SK-N-SH (cell line): ENCODE results near the gene FOXK1. TPM values are rescaled to one million over a fixed set of nuclear protein-coding genes. Genes with fewer than 3 reads are reported as not detected.

ENCODE experiments used
- CTCF ChIA-PET: fragments of 300-600, 350-600 bp; formaldehyde crosslinking; extraction: SDS; loops from one replicate; lab custom pipeline; 2021; lab: Yijun Ruan, JAX
- POLR2A ChIA-PET: fragments of 350-600 bp; sonication (Branson Sonifier 250); formaldehyde crosslinking; extraction: SDS; loops from one replicate; lab custom pipeline; 2020; ENCODE audit warnings: antibody characterized with exemption, inconsistent platforms; lab: Yijun Ruan, JAX
- DNase-seq: peaks from one replicate; pipeline ENCODE4 v3.0.0; 2012
- H2AFZ ChIP-seq: fragments of 200-600 bp; sonication (generic); 2 replicates; pipeline ENCODE4 v1.8.1; 2016; ENCODE audit warnings: antibody characterized with exemption, mild to moderate bottlenecking, low read depth
- H3F3A ChIP-seq: fragments of 200-600 bp; sonication (generic); replicated peaks from 2 replicates; pipeline ENCODE3; 2016; ENCODE audit warnings: antibody characterized with exemption, mild to moderate bottlenecking; ENCODE audit not compliant: insufficient read depth
- H3K27ac ChIP-seq, 2 experiments: fragments of 200-500 bp in 1 of 2; fragments of 200-600 bp in 1 of 2; sonication (Bioruptor generic) in 1 of 2; sonication (generic), shearing (Covaris generic) in 1 of 2; 2 replicates each; pipeline versions ENCODE4 v1.5.1 to v1.6.1; 2014 to 2016; ENCODE audit warnings: low read depth in 2 of 2, inconsistent platforms in 1 of 2, low read length in 1 of 2, mild to moderate bottlenecking in 1 of 2, mixed read lengths in 1 of 2
- H3K27me3 ChIP-seq: fragments of 200-600 bp; sonication (generic), shearing (Covaris generic); 2 replicates; pipeline ENCODE4 v1.6.1; 2016; ENCODE audit warnings: mixed run types; ENCODE audit not compliant: insufficient read depth
- H3K36me3 ChIP-seq, 2 experiments: fragments of 200-500 bp in 1 of 2; fragments of 200-600 bp in 1 of 2; sonication (Bioruptor generic) in 1 of 2; sonication (generic) in 1 of 2; replicated peaks in 1 of 2; 2 replicates each; pipeline versions ENCODE3 to v1.5.1; 2014 to 2016; ENCODE audit warnings: low read length in 1 of 2, mild to moderate bottlenecking in 1 of 2; ENCODE audit not compliant: insufficient read depth in 2 of 2, control insufficient read depth in 1 of 2
- H3K4me1 ChIP-seq, 2 experiments: fragments of 200-500 bp in 1 of 2; fragments of 200-600 bp in 1 of 2; sonication (Bioruptor generic) in 1 of 2; sonication (generic), shearing (Covaris generic) in 1 of 2; 2 replicates each; pipeline versions ENCODE4 v1.5.1 to v1.6.1; 2014 to 2016; ENCODE audit warnings: low read depth in 1 of 2, low read length in 1 of 2, mixed run types in 1 of 2; ENCODE audit not compliant: insufficient read depth in 2 of 2, control insufficient read depth in 1 of 2
- H3K4me2 ChIP-seq: fragments of 200-600 bp; sonication (generic), shearing (Covaris generic); 2 replicates; pipeline ENCODE4 v1.6.1; 2017; ENCODE audit warnings: mixed run types
- H3K4me3 ChIP-seq, 2 experiments: fragments of 200-500 bp in 1 of 2; fragments of 200-600 bp in 1 of 2; sonication (Bioruptor generic) in 1 of 2; sonication (generic), shearing (Covaris generic) in 1 of 2; 2 replicates each; pipeline versions ENCODE4 v1.5.1 to v1.8.1; 2014 to 2016; ENCODE audit warnings: low read depth in 2 of 2, inconsistent platforms in 1 of 2, low read length in 1 of 2, mild to moderate bottlenecking in 1 of 2, mixed read lengths in 1 of 2, moderate library complexity in 1 of 2
- H3K79me2 ChIP-seq: fragments of 200-600 bp; sonication (generic); 2 replicates; pipeline ENCODE4 v1.8.1; 2017; ENCODE audit warnings: mild to moderate bottlenecking; ENCODE audit not compliant: insufficient read depth
- H3K9ac ChIP-seq: fragments of 200-600 bp; sonication (generic); 2 replicates; pipeline ENCODE4 v1.6.1; 2017; ENCODE audit warnings: mixed run types
- H3K9me2 ChIP-seq: fragments of 200-600 bp; sonication (generic); 2 replicates; pipeline ENCODE4 v1.6.1; 2017; ENCODE audit warnings: mixed run types
- H3K9me3 ChIP-seq: fragments of 200-600 bp; sonication (generic); 2 replicates; pipeline ENCODE4 v1.6.1; 2017; ENCODE audit warnings: mixed run types, mild to moderate bottlenecking, moderate library complexity
- H4K20me1 ChIP-seq: fragments of 200-600 bp; sonication (generic); 2 replicates; pipeline ENCODE4 v1.6.1; 2017; ENCODE audit warnings: mild to moderate bottlenecking, mixed run types; ENCODE audit not compliant: insufficient read depth
- CHD2 ChIP-seq: fragments of 150-350 bp; IDR thresholded peaks from 2 replicates; pipeline ENCODE4 v1.6.1; 2018; ENCODE audit warnings: low read length; ENCODE audit not compliant: partially characterized antibody
- EP300 ChIP-seq, 2 experiments: IDR thresholded peaks; 2 replicates each; pipeline versions ENCODE4 v1.4.0 to v1.6.1; 2012; ENCODE audit warnings: borderline replicate concordance in 1 of 2, low read depth in 1 of 2, low read length in 1 of 2
- GABPA ChIP-seq: IDR thresholded peaks from 2 replicates; pipeline ENCODE4 v1.4.0; 2012; ENCODE audit warnings: low read depth, mild to moderate bottlenecking
- GATA2 ChIP-seq: sonication (generic); formaldehyde crosslinking; IDR thresholded peaks from 2 replicates; pipeline ENCODE4 v1.5.0; 2020; ENCODE audit warnings: mild to moderate bottlenecking, missing genetic modification reagents
- MEF2A ChIP-seq: IDR thresholded peaks from 2 replicates; pipeline ENCODE4 v1.4.0; 2012; ENCODE audit warnings: low read depth, borderline replicate concordance
- MXI1 ChIP-seq: IDR thresholded peaks from 2 replicates; pipeline ENCODE4 v1.6.1; 2012; ENCODE audit warnings: mild to moderate bottlenecking, low read depth, low read length, improper control_type of control experiment
- POLR2AphosphoS5 ChIP-seq: IDR thresholded peaks from 2 replicates; pipeline ENCODE4 v1.6.1; 2012; ENCODE audit warnings: low read depth, low read length
- RAD21 ChIP-seq: IDR thresholded peaks from 2 replicates; pipeline ENCODE4 v1.6.1; 2012; ENCODE audit warnings: mild to moderate bottlenecking, low read length
- RCOR1 ChIP-seq: fragments of 150-350 bp; IDR thresholded peaks from 2 replicates; pipeline ENCODE4 v1.6.1; 2017; ENCODE audit warnings: antibody characterized with exemption, low read length
- SMC3 ChIP-seq: IDR thresholded peaks from 2 replicates; pipeline ENCODE4 v1.6.1; 2012; ENCODE audit warnings: low read depth, low read length, improper control_type of control experiment
- TAF1 ChIP-seq: IDR thresholded peaks from 2 replicates; pipeline ENCODE4 v1.6.1; 2012; ENCODE audit warnings: low read depth, mild to moderate bottlenecking, low read length, moderate library complexity, borderline replicate concordance
- TCF12 ChIP-seq: IDR thresholded peaks from 2 replicates; pipeline ENCODE4 v1.4.0; 2012
- WGBS: methylation state at CpG from one replicate; pipeline ENCODE4 v1.1.6; 2017; ENCODE audit warnings: low lambda C conversion rate; 5-methylcytosine and 5-hydroxymethylcytosine counted together
- polyA plus RNA-seq, 3 experiments: library from polyadenylated mRNA; depleted of rRNA; stranded (reverse); fragments of >200 nt; gene quantifications; 2 replicates each; pipeline ENCODE4 v1.2.3, GENCODE V29; 2012
- TF ChIP-seq, protein P1 (sequence below): IDR thresholded peaks from 2 replicates; pipeline ENCODE4 v1.4.0; 2012; ENCODE audit warnings: low read depth
- TF ChIP-seq, protein P2 (sequence below): fragments of 200-600 bp; sonication (generic); IDR thresholded peaks from 2 replicates; pipeline ENCODE4 v1.6.1; 2017; ENCODE audit warnings: antibody characterized with exemption, mild to moderate bottlenecking, moderate library complexity

FOXK1 gene
- polyA plus RNA-seq, 1 of the 3 experiments (the other 2 are of a cell fraction): 4.7 TPM

DNA sequence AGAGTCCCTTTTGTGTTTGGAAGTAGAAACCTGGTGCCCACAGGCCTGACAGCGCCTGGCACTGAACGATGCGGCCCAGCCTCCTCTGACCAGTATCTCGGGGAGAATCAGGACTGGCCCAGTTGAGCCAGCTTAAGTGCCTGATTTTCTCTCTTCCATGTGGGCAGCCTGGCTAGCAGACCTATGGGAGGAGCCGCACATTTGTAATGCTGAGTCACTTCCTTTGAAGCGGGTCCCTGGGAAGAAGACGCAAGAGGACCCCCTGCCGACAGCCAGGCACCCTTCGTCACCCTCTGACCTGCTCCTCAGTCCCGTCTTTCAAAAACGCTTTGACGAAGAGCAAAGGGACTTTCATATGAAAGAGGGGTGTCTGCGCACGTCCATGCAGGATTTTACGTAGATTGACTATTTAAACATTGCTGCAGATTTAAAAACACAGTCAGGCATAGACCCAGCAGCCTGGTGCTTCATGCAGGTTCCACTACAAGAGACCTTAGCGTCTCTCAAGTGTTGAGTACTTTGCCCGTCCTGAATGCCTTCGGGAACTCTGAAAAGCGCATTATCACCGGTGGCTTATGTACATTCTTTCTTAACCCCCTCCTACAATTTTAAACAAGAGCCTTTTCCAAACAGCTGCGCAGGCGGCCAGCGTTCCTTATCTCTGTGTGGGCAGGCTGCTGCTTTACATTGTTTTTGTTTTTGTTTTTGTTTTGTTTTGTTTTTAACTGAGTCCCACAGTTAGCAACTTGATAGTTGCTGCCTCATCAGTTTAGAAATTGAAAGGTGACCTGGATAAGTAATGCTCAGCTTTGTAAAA, 56.8 kb downstream of the FOXK1 start:
- Histone ChIP-seq H3K4me2 (peak overlapping the region; percentile 40), H3K27me3 (no peaks in the 10 kb centered on the region), H2AFZ (peak overlapping the region; percentile 7; the same call in 1 of the 2 replicates), H3K9me2 (no peaks in the 10 kb centered on the region), H3K9me3 (no peaks in the 10 kb centered on the region), H3F3A (no peaks in the 10 kb centered on the region), H3K4me3 (no peak overlapping the region), H3K36me3 (peaks cover 3 to 11% of the 10 kb centered on the region in 2 experiments), H3K79me2 (peaks cover 28% of the 10 kb centered on the region), H4K20me1 (no peaks in the 10 kb centered on the region), H3K27ac (peak overlapping the region; percentile 73 to 88), H3K9ac (peak overlapping the region; percentile 28; the same call in 1 of the 2 replicates), H3K4me1 (peaks cover 16 to 17% of the 10 kb centered on the region in 2 experiments; a peak in 3 of 4 replicates)
- TF ChIP-seq GATA2 (CRISPR knock-in tag): peak; percentile 65
- TF ChIP-seq TAF1: 0 out of 2 replicates have a peak, but pooled peaks have one; percentile 24
- TF ChIP-seq, protein P1, sequence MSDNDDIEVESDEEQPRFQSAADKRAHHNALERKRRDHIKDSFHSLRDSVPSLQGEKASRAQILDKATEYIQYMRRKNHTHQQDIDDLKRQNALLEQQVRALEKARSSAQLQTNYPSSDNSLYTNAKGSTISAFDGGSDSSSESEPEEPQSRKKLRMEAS: peak; percentile 90
- 0 out of 2 replicates have a peak, but pooled peaks have one; percentile 42 for TF ChIP-seq POLR2AphosphoS5
- TF ChIP-seq RCOR1: 0 out of 2 replicates have a peak, but pooled peaks have one; percentile 16
- no peak for TF ChIP-seq TCF12
- peak; percentile 90 for TF ChIP-seq MXI1
- peak in 1 of 2 experiments; percentile 53; a peak in 2 of 4 replicates for TF ChIP-seq EP300 (IDR thresholded peaks at IDR 0.05; ENCODE audit: borderline replicate concordance in 1 of 2, low read depth in 1 of 2, low read length in 1 of 2)
- no peak for TF ChIP-seq GABPA
- TF ChIP-seq, protein P2, sequence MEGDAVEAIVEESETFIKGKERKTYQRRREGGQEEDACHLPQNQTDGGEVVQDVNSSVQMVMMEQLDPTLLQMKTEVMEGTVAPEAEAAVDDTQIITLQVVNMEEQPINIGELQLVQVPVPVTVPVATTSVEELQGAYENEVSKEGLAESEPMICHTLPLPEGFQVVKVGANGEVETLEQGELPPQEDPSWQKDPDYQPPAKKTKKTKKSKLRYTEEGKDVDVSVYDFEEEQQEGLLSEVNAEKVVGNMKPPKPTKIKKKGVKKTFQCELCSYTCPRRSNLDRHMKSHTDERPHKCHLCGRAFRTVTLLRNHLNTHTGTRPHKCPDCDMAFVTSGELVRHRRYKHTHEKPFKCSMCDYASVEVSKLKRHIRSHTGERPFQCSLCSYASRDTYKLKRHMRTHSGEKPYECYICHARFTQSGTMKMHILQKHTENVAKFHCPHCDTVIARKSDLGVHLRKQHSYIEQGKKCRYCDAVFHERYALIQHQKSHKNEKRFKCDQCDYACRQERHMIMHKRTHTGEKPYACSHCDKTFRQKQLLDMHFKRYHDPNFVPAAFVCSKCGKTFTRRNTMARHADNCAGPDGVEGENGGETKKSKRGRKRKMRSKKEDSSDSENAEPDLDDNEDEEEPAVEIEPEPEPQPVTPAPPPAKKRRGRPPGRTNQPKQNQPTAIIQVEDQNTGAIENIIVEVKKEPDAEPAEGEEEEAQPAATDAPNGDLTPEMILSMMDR: peak; percentile 32; the same call in 1 of the 2 replicates
- no peak for TF ChIP-seq MEF2A
- TF ChIP-seq RAD21: peak; percentile 53
- TF ChIP-seq SMC3: 0 out of 2 replicates have a peak, but pooled peaks have one; percentile 8
- TF ChIP-seq CHD2: peak; percentile 13
- 60% methylated on average over 23 of the region's 23 CpGs for WGBS
- DNase-seq: peak; percentile 87
- CTCF ChIA-PET: interaction anchor here (0.9 to 1.5 kb wide), 6 partner anchors 8 to 144 kb away, joined by 3 read pairs; partner anchors contain the start of genes AP5Z1 and RADIL
- POLR2A ChIA-PET: interaction anchor here (0.8 to 2.0 kb wide), 2 partner anchors 14 to 97 kb away, joined by 3 to 8 read pairs; no protein-coding TSS in a partner anchor
